Gastroesophageal sphincter (tissue), 4 donors: ENCODE measurements around the gene C5orf46. TPM values are rescaled to one million over a fixed set of nuclear protein-coding genes. Genes with fewer than 3 reads are reported as not detected.

Experiments
- ATAC-seq: fragments of 150-250 bp; one replicate; pipeline ENCODE4 v1.9.1; 2016; ENCODE audit warnings: mild to moderate bottlenecking, moderate library complexity
- H3K27ac ChIP-seq, 4 donors: fragments of 200-600 bp; sonication (generic) in 3 of 4; 1 replicate in 3 of 4; 2 replicates in 1 of 4; pipeline ENCODE4 v1.5.1; 2016 to 2019
- H3K27me3 ChIP-seq: fragments of 200-600 bp; sonication (generic); one replicate; pipeline ENCODE4 v1.5.1; 2019
- H3K36me3 ChIP-seq, 2 donors: fragments of 200-600 bp; sonication (generic); one replicate each; pipeline ENCODE4 v1.5.1; 2019; ENCODE audit warnings: control low read depth in 1 of 2
- H3K4me1 ChIP-seq, 3 donors: fragments of 200-600 bp; sonication (generic); 1 replicate in 2 of 3; 2 replicates in 1 of 3; pipeline ENCODE4 v1.5.1; 2016 to 2019; ENCODE audit warnings: control low read depth in 2 of 3
- H3K4me3 ChIP-seq, 2 donors: fragments of 200-600 bp; sonication (generic); one replicate each; pipeline ENCODE4 v1.5.1; 2019; ENCODE audit warnings: mild to moderate bottlenecking in 1 of 2, moderate library complexity in 1 of 2
- H3K9me3 ChIP-seq, 3 donors: fragments of 200-600 bp; sonication (generic); one replicate each; pipeline ENCODE4 v1.5.1; 2017 to 2019; ENCODE audit warnings: control low read depth in 2 of 3
- CTCF ChIP-seq, 4 experiments: fragments of 200-600 bp in 2 of 4; fragments of 450-650 bp in 2 of 4; sonication (generic) in 1 of 4; IDR thresholded peaks; one replicate each; pipeline ENCODE4 v1.5.1; 2017 to 2019; ENCODE audit warnings: antibody characterized with exemption in 4 of 4, mild to moderate bottlenecking in 2 of 4, moderate library complexity in 2 of 4
- EP300 ChIP-seq: sonication (generic); formaldehyde crosslinking; IDR thresholded peaks from one replicate; pipeline ENCODE4 v1.6.1; 2017; ENCODE audit warnings: antibody characterized with exemption, mild to moderate bottlenecking
- POLR2A ChIP-seq, 2 donors: fragments of 450-650 bp; IDR thresholded peaks; one replicate each; pipeline ENCODE4 v1.6.1; 2017; ENCODE audit warnings: antibody characterized with exemption in 2 of 2, mild to moderate bottlenecking in 2 of 2, moderate library complexity in 1 of 2
- POLR2AphosphoS5 ChIP-seq: sonication (generic); formaldehyde crosslinking; IDR thresholded peaks from one replicate; pipeline ENCODE4 v1.6.1; 2017; ENCODE audit warnings: antibody characterized with exemption
- WGBS, 2 donors: methylation state at CpG; one replicate each; pipeline ENCODE4 v1.1.5; 2018; ENCODE audit warnings: low coverage in 1 of 2; 5-methylcytosine and 5-hydroxymethylcytosine counted together
- total RNA-seq, 4 donors: library from RNA; depleted of rRNA; stranded (reverse); fragments of >200 nt; gene quantifications; one replicate each; pipeline ENCODE4 v1.1.0, GENCODE V29; 2016

The C5orf46 gene
- total RNA-seq, 4 donors from 2014 or later: not detected

DNA sequence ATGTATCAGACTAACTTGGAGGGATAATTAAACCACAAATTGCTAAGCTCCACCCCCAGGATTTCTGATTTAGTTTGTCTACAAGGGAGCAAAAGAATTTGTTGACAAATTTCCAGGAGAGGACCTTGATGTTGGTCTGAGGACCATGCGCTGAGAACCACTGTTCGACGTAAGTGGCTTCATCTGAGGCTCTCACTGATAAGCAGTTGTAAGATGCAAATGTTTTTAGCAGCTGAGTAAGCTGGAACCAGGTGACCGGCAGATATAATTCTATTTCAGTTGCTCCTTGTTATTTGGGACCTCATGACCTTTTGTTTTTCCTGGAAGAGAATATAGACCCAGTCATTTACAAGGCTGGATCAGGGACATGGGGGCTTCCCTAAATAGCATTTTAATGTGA is 60.7 kb downstream of the C5orf46 start:
- H3K27ac ChIP-seq: no peak overlapping the region
- peaks cover 10% of the 10 kb centered on the region for H3K27me3 ChIP-seq
- no peaks in the 10 kb centered on the region for H3K36me3 ChIP-seq
- H3K4me1 ChIP-seq: no peaks in the 10 kb centered on the region
- 87 to 89% methylated on average over 4 of the region's 4 CpGs for WGBS, 2 donors
- TF ChIP-seq EP300 (no peak), POLR2AphosphoS5 (no peak), CTCF (IDR thresholded peaks at IDR 0.05) (no peak), POLR2A (IDR thresholded peaks at IDR 0.05) (no peak)
- no peaks in the 10 kb centered on the region for H3K9me3 ChIP-seq
- ATAC-seq: no peak
- no peak overlapping the region for H3K4me3 ChIP-seq

DNA sequence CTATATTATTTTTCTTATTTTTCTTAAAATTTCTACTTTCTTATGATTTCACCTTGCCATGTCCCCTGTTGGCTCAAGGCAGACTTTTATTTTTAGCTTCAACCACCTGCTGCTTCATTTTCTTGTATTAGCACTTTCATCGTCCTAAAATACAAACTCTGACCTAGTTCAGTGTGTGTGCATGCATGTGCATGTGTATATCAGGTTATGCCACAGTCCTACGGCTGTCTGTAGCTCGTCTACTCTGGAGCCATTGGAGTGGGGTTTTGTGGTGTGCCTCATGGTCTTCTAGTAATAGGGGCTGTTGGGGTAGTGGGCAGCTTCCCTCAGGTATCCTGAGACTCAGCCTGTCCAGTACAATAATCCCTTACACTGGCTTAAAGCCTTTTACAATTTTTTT is 61.5 kb downstream of the C5orf46 start:
- ATAC-seq: no peak
- H3K36me3 ChIP-seq: no peaks in the 10 kb centered on the region
- 76 to 83% methylated on average over 3 of the region's 3 CpGs for WGBS, 2 donors
- no peak for TF ChIP-seq POLR2A (IDR thresholded peaks at IDR 0.05)
- no peak for TF ChIP-seq EP300
- no peak for TF ChIP-seq POLR2AphosphoS5
- no peak for TF ChIP-seq CTCF (IDR thresholded peaks at IDR 0.05)
- no peak overlapping the region for H3K27ac ChIP-seq
- H3K4me1 ChIP-seq: no peaks in the 10 kb centered on the region
- H3K27me3 ChIP-seq: peaks cover 10% of the 10 kb centered on the region
- H3K4me3 ChIP-seq: no peak overlapping the region
- no peaks in the 10 kb centered on the region for H3K9me3 ChIP-seq

DNA sequence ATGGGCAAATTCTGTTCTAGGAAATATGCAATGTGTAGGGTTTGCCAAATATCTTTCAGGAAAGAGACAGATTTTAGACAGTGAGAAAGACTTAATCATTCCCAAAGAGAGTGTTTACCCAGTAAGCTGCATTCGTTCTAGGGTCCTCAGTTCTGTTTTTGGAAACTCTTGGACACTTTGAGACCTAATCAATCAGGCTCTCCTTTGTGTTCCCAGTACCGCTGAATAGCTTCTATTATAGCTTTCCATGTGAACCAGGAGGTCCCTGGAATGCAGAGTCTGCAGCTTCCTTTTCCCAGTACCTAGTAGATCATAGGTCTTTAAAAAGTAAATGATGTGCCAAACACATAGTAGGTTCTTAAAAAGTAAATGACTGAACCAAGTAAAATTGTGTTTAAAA is 63.5 kb downstream of the C5orf46 start:
- Histone ChIP-seq H3K27me3 (peaks cover 10% of the 10 kb centered on the region), H3K27ac (no peak overlapping the region), H3K4me3 (no peak overlapping the region), H3K9me3 (no peaks in the 10 kb centered on the region), H3K4me1 (no peaks in the 10 kb centered on the region), H3K36me3 (no peaks in the 10 kb centered on the region)
- 19 to 29% methylated on average over 2 of the region's 2 CpGs for WGBS, 2 donors
- TF ChIP-seq POLR2AphosphoS5: no peak
- TF ChIP-seq CTCF (IDR thresholded peaks at IDR 0.05): no peak
- TF ChIP-seq EP300: no peak
- no peak for ATAC-seq

Other genes with a start within 250 kb of the C5orf46 start
- gene JAKMIP2, start 123.8 kb downstream of the C5orf46 start, total RNA-seq: 1 to 10 TPM in 1 of 4 donors, under 1 TPM in 3; 0.62 to 2.3 (median 0.79) TPM
- not detected for gene SPINK1, start 74.9 kb downstream of the C5orf46 start, total RNA-seq
- not detected for gene SCGB3A2, start 27.8 kb downstream of the C5orf46 start, total RNA-seq
- gene SPINK5, start 157.4 kb upstream of the C5orf46 start, total RNA-seq: 10 to 100 TPM in 1 of 4 donors, 1 to 10 TPM in 2, under 1 TPM in 1; 0.94 to 47.0 (median 1.6) TPM